Measurements from ENCODE around the gene THSD7A. TPM values are rescaled to one million over a fixed set of nuclear protein-coding genes. Genes with fewer than 3 reads are reported as not detected.

THSD7A gene
- total and polyA plus RNA-seq, 2 donors from 2014 or later = 5.1 to 24.3 TPM

GRCh38 chr7:11784769-11785536, 47.0 kb downstream of the THSD7A start:
- no peak overlapping the region for H3K9ac ChIP-seq (ENCODE audit: low read length in 3 of 3)
- no peaks in the 10 kb centered on the region for H3K9me3 ChIP-seq (ENCODE audit: control insufficient read depth in 2 of 3, insufficient read depth in 1 of 3, low read length in 3 of 3)
- no peak overlapping the region for H3K27ac ChIP-seq (ENCODE audit: low read depth in 2 of 2, low read length in 2 of 2)
- FAIRE-seq (no peak), DNase-seq (no peak)
- TF ChIP-seq CTCF (IDR thresholded peaks at IDR 0.05; ENCODE audit: borderline replicate concordance, extremely low read depth, insufficient read depth) = no peak
- H3K4me1 ChIP-seq (ENCODE audit: control insufficient read depth in 2 of 3, insufficient read depth in 2 of 3, low read depth in 1 of 3, low read length in 3 of 3) = no peaks in the 10 kb centered on the region
- H3K36me3 ChIP-seq (ENCODE audit: control insufficient read depth in 2 of 3, insufficient read depth in 3 of 3, low read length in 3 of 3) = no peaks in the 10 kb centered on the region
- no peak overlapping the region for H3K4me3 ChIP-seq (ENCODE audit: low read length in 3 of 3)
- no peaks in the 10 kb centered on the region for H3K27me3 ChIP-seq (ENCODE audit: control insufficient read depth, insufficient read depth, low read length)
- intact Hi-C loops (cut with DNase I) = no loop called here

- no peak for TF ChIP-seq CTCF (IDR thresholded peaks at IDR 0.05; ENCODE audit: borderline replicate concordance, extremely low read depth, insufficient read depth)
- intact Hi-C loops (cut with DNase I) = no loop called here
- H3K36me3 ChIP-seq (ENCODE audit: control insufficient read depth in 2 of 3, insufficient read depth in 3 of 3, low read length in 3 of 3) = no peaks in the 10 kb centered on the region
- H3K27me3 ChIP-seq (ENCODE audit: control insufficient read depth, insufficient read depth, low read length) = no peaks in the 10 kb centered on the region
- no peak overlapping the region for H3K4me3 ChIP-seq (ENCODE audit: low read length in 3 of 3)
- H3K4me1 ChIP-seq (ENCODE audit: control insufficient read depth in 2 of 3, insufficient read depth in 2 of 3, low read depth in 1 of 3, low read length in 3 of 3) = no peaks in the 10 kb centered on the region
- no peak for DNase-seq
- FAIRE-seq = no peak
- no peak overlapping the region for H3K27ac ChIP-seq (ENCODE audit: low read depth in 2 of 2, low read length in 2 of 2)
- H3K9me3 ChIP-seq (ENCODE audit: control insufficient read depth in 2 of 3, insufficient read depth in 1 of 3, low read length in 3 of 3) = no peaks in the 10 kb centered on the region
- H3K9ac ChIP-seq (ENCODE audit: low read length in 3 of 3) = no peak overlapping the region
Measured at GRCh38 chr7:11779864-11780674, 51.9 kb downstream of the THSD7A start.

- Histone ChIP-seq H3K9me3 (ENCODE audit: control insufficient read depth in 2 of 3, insufficient read depth in 1 of 3, low read length in 3 of 3) (no peaks in the 10 kb centered on the region), H3K27ac (ENCODE audit: low read depth in 2 of 2, low read length in 2 of 2) (no peak overlapping the region), H3K27me3 (ENCODE audit: control insufficient read depth, insufficient read depth, low read length) (no peaks in the 10 kb centered on the region), H3K9ac (ENCODE audit: low read length in 3 of 3) (no peak overlapping the region), H3K4me3 (ENCODE audit: low read length in 3 of 3) (no peak overlapping the region), H3K4me1 (ENCODE audit: control insufficient read depth in 2 of 3, insufficient read depth in 2 of 3, low read depth in 1 of 3, low read length in 3 of 3) (no peaks in the 10 kb centered on the region), H3K36me3 (ENCODE audit: control insufficient read depth in 2 of 3, insufficient read depth in 3 of 3, low read length in 3 of 3) (no peaks in the 10 kb centered on the region)
- no peak for DNase-seq
- FAIRE-seq = no peak
- no peak for TF ChIP-seq CTCF (IDR thresholded peaks at IDR 0.05; ENCODE audit: borderline replicate concordance, extremely low read depth, insufficient read depth)
- intact Hi-C loops (cut with DNase I) = no loop called here
Measured at GRCh38 chr7:11776039-11776438, 56.0 kb downstream of the THSD7A start.
